AG20443 (cell line): Measurements from ENCODE around the gene RBM19.

ENCODE experiments used
- DNase-seq: peaks from one replicate; pipeline ENCODE4 v3.0.0; 2012; ENCODE audit warnings: low spot score, mixed read lengths

The RBM19 gene

GRCh38 chr12:113950873-113951272 lies 15.3 kb downstream of the RBM19 start:
- no peak for DNase-seq

GRCh38 chr12:113949321-113950305 lies 16.5 kb downstream of the RBM19 start:
- DNase-seq = no peak

GRCh38 chr12:113948151-113948914 lies 17.8 kb downstream of the RBM19 start:
- no peak for DNase-seq

GRCh38 chr12:113946175-113946574 lies 19.9 kb downstream of the RBM19 start:
- DNase-seq = no peak

GRCh38 chr12:113945174-113946173 lies 20.7 kb downstream of the RBM19 start:
- DNase-seq = no peak

GRCh38 chr12:113942209-113942608 lies 23.9 kb downstream of the RBM19 start:
- DNase-seq = no peak

GRCh38 chr12:113941208-113941486 lies 25.0 kb downstream of the RBM19 start:
- DNase-seq = no peak

GRCh38 chr12:113940357-113941207 lies 25.5 kb downstream of the RBM19 start:
- no peak for DNase-seq

GRCh38 chr12:113939867-113940266 lies 26.3 kb downstream of the RBM19 start:
- DNase-seq = no peak

GRCh38 chr12:113938471-113938870 lies 27.7 kb downstream of the RBM19 start:
- DNase-seq = no peak

GRCh38 chr12:113936460-113936859 lies 29.7 kb downstream of the RBM19 start:
- DNase-seq = no peak

- no peak for DNase-seq
Measured at GRCh38 chr12:113935459-113935858, 30.7 kb downstream of the RBM19 start.

GRCh38 chr12:113934946-113935345 lies 31.2 kb downstream of the RBM19 start:
- no peak for DNase-seq

- no peak for DNase-seq
Measured at GRCh38 chr12:113934060-113934814, 31.9 kb downstream of the RBM19 start.

- DNase-seq = peak; percentile 82
Measured at GRCh38 chr12:113933201-113933786, 32.8 kb downstream of the RBM19 start.

GRCh38 chr12:113932381-113933196 lies 33.5 kb downstream of the RBM19 start:
- DNase-seq = peak; percentile 61

- no peak for DNase-seq
Measured at GRCh38 chr12:113931517-113931916, 34.6 kb downstream of the RBM19 start.

GRCh38 chr12:113930249-113930648 lies 35.9 kb downstream of the RBM19 start:
- DNase-seq = no peak
